ENCODE data around the gene IL17RA. TPM values are rescaled to one million over a fixed set of nuclear protein-coding genes. Genes with fewer than 3 reads are reported as not detected.

Gene IL17RA
- polyA plus RNA-seq, 1 donor from 2014 or later: 0.52 TPM

GRCh38 chr22:17131686-17132085, 46.9 kb downstream of the IL17RA start (continued):
- peak; percentile 74 for TF ChIP-seq RAD21 (conservative IDR thresholded peaks at IDR 0.05)

GRCh38 chr22:17132112-17132511, 47.3 kb downstream of the IL17RA start:
- H3K9me3 ChIP-seq (ENCODE audit: low read length): no peaks in the 10 kb centered on the region
- no peaks in the 10 kb centered on the region for H4K20me1 ChIP-seq (ENCODE audit: insufficient read depth)
- H3K4me2 ChIP-seq (ENCODE audit: low read length): peak overlapping the region; percentile 11
- no peaks in the 10 kb centered on the region for H3K36me3 ChIP-seq (ENCODE audit: insufficient read depth, low read length)
- peak overlapping the region; percentile 61 for H3K27ac ChIP-seq (ENCODE audit: low read length)
- H3F3A ChIP-seq (ENCODE audit: insufficient read depth, low read length, poor library complexity, severe bottlenecking): no peaks in the 10 kb centered on the region
- TF ChIP-seq MXI1 (conservative IDR thresholded peaks at IDR 0.05; ENCODE audit: poor library complexity, severe bottlenecking) (no peak), POLR2AphosphoS5 (IDR thresholded peaks at IDR 0.05) (no peak), TAF1 (IDR thresholded peaks at IDR 0.05; ENCODE audit: low read depth) (no peak)
- TF ChIP-seq, protein P1, sequence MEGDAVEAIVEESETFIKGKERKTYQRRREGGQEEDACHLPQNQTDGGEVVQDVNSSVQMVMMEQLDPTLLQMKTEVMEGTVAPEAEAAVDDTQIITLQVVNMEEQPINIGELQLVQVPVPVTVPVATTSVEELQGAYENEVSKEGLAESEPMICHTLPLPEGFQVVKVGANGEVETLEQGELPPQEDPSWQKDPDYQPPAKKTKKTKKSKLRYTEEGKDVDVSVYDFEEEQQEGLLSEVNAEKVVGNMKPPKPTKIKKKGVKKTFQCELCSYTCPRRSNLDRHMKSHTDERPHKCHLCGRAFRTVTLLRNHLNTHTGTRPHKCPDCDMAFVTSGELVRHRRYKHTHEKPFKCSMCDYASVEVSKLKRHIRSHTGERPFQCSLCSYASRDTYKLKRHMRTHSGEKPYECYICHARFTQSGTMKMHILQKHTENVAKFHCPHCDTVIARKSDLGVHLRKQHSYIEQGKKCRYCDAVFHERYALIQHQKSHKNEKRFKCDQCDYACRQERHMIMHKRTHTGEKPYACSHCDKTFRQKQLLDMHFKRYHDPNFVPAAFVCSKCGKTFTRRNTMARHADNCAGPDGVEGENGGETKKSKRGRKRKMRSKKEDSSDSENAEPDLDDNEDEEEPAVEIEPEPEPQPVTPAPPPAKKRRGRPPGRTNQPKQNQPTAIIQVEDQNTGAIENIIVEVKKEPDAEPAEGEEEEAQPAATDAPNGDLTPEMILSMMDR (IDR thresholded peaks at IDR 0.05; ENCODE audit: poor library complexity, severe bottlenecking): peak; percentile 24
- no peaks in the 10 kb centered on the region for H3K9me2 ChIP-seq (ENCODE audit: insufficient read depth, low read length)
- peak overlapping the region; percentile 21 for H3K9ac ChIP-seq (ENCODE audit: low read length)
- H2AFZ ChIP-seq (ENCODE audit: low read depth, low read length): no peak overlapping the region
- peak overlapping the region; percentile 42 for H3K4me3 ChIP-seq (ENCODE audit: low read length)
- H3K79me2 ChIP-seq (replicated peaks; ENCODE audit: insufficient read depth, low read length): no peaks in the 10 kb centered on the region
- H3K27me3 ChIP-seq (ENCODE audit: insufficient read depth, low read depth, low read length): no peaks in the 10 kb centered on the region

- no peak overlapping the region for H3K9ac ChIP-seq (ENCODE audit: low read length)
- H3K36me3 ChIP-seq (ENCODE audit: insufficient read depth, low read length): no peaks in the 10 kb centered on the region
- TF ChIP-seq MXI1 (conservative IDR thresholded peaks at IDR 0.05; ENCODE audit: poor library complexity, severe bottlenecking): no peak
- no peak for TF ChIP-seq POLR2AphosphoS5 (IDR thresholded peaks at IDR 0.05)
- TF ChIP-seq, protein P2, sequence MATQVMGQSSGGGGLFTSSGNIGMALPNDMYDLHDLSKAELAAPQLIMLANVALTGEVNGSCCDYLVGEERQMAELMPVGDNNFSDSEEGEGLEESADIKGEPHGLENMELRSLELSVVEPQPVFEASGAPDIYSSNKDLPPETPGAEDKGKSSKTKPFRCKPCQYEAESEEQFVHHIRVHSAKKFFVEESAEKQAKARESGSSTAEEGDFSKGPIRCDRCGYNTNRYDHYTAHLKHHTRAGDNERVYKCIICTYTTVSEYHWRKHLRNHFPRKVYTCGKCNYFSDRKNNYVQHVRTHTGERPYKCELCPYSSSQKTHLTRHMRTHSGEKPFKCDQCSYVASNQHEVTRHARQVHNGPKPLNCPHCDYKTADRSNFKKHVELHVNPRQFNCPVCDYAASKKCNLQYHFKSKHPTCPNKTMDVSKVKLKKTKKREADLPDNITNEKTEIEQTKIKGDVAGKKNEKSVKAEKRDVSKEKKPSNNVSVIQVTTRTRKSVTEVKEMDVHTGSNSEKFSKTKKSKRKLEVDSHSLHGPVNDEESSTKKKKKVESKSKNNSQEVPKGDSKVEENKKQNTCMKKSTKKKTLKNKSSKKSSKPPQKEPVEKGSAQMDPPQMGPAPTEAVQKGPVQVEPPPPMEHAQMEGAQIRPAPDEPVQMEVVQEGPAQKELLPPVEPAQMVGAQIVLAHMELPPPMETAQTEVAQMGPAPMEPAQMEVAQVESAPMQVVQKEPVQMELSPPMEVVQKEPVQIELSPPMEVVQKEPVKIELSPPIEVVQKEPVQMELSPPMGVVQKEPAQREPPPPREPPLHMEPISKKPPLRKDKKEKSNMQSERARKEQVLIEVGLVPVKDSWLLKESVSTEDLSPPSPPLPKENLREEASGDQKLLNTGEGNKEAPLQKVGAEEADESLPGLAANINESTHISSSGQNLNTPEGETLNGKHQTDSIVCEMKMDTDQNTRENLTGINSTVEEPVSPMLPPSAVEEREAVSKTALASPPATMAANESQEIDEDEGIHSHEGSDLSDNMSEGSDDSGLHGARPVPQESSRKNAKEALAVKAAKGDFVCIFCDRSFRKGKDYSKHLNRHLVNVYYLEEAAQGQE (IDR thresholded peaks at IDR 0.05; ENCODE audit: borderline replicate concordance): no peak
- TF ChIP-seq TAF1 (IDR thresholded peaks at IDR 0.05; ENCODE audit: low read depth): no peak
- TF ChIP-seq, protein P1 (IDR thresholded peaks at IDR 0.05; ENCODE audit: poor library complexity, severe bottlenecking): no peak
- no peak for TF ChIP-seq EZH2 (IDR thresholded peaks at IDR 0.05; ENCODE audit: borderline replicate concordance, insufficient read depth, low read length, poor library complexity, severe bottlenecking)
- no peak for TF ChIP-seq EP300 (conservative IDR thresholded peaks at IDR 0.05; ENCODE audit: poor library complexity, severe bottlenecking)
- no peak for TF ChIP-seq SMC3 (conservative IDR thresholded peaks at IDR 0.05; ENCODE audit: poor library complexity)
- TF ChIP-seq RAD21 (conservative IDR thresholded peaks at IDR 0.05): no peak
- H3K27me3 ChIP-seq (ENCODE audit: insufficient read depth, low read depth, low read length): no peaks in the 10 kb centered on the region
- H2AFZ ChIP-seq (ENCODE audit: low read depth, low read length): no peak overlapping the region
- H3K9me2 ChIP-seq (ENCODE audit: insufficient read depth, low read length): no peaks in the 10 kb centered on the region
- H3K27ac ChIP-seq (ENCODE audit: low read length): no peak overlapping the region
- H3K4me2 ChIP-seq (ENCODE audit: low read length): no peak overlapping the region
- H4K20me1 ChIP-seq (ENCODE audit: insufficient read depth): no peaks in the 10 kb centered on the region
- H3K79me2 ChIP-seq (replicated peaks; ENCODE audit: insufficient read depth, low read length): no peaks in the 10 kb centered on the region
- H3F3A ChIP-seq (ENCODE audit: insufficient read depth, low read length, poor library complexity, severe bottlenecking): no peaks in the 10 kb centered on the region
- no peak overlapping the region for H3K4me3 ChIP-seq (ENCODE audit: low read length)
- H3K9me3 ChIP-seq (ENCODE audit: low read length): no peaks in the 10 kb centered on the region
These were observed 48.3 kb downstream of the IL17RA start for GRCh38 chr22:17133137-17133536.
